Liver (tissue), 9 donors: Measurements from ENCODE around the gene PER1. TPM values are rescaled to one million over a fixed set of nuclear protein-coding genes. Genes with fewer than 3 reads are reported as not detected.
A peak's percentile ranks its signal among the peaks of the same experiment; 100 is the strongest.

ENCODE experiments used
- DNase-seq: peaks from one replicate; pipeline ENCODE4 v3.0.0-alpha.2; 2017; ENCODE audit warnings: low spot score
- H3K27ac ChIP-seq, 2 donors: one replicate each; pipeline ENCODE4 v1.7.0; 2013; ENCODE audit warnings: inconsistent platforms in 2 of 2, low read length in 2 of 2, control low read depth in 1 of 2, low read depth in 1 of 2, mild to moderate bottlenecking in 1 of 2
- H3K27me3 ChIP-seq, 4 donors: one replicate each; pipeline versions ENCODE4 v1.6.1 to v1.7.0; 2013; ENCODE audit warnings: low read length in 3 of 4, inconsistent platforms in 1 of 4, mild to moderate bottlenecking in 1 of 4, moderate library complexity in 1 of 4; ENCODE audit not compliant: control insufficient read depth in 4 of 4, insufficient read depth in 4 of 4
- H3K36me3 ChIP-seq, 4 donors: one replicate each; pipeline versions ENCODE4 v1.6.1 to v1.7.0; 2013; ENCODE audit warnings: low read length in 3 of 4, mild to moderate bottlenecking in 3 of 4, low read depth in 1 of 4, moderate library complexity in 1 of 4; ENCODE audit not compliant: control insufficient read depth in 4 of 4, insufficient read depth in 3 of 4
- H3K4me1 ChIP-seq, 4 donors: one replicate each; pipeline versions ENCODE4 v1.6.1 to v1.7.0; 2013; ENCODE audit warnings: low read length in 3 of 4, mild to moderate bottlenecking in 3 of 4, moderate library complexity in 1 of 4; ENCODE audit not compliant: control insufficient read depth in 4 of 4, insufficient read depth in 4 of 4
- H3K4me3 ChIP-seq, 3 donors: one replicate each; pipeline versions ENCODE4 v1.6.1 to v1.7.0; 2013; ENCODE audit warnings: low read length in 3 of 3, control low read depth in 1 of 3, low read depth in 1 of 3, mild to moderate bottlenecking in 1 of 3
- H3K9ac ChIP-seq, 2 donors: one replicate each; pipeline ENCODE4 v1.7.0; 2013; ENCODE audit warnings: low read length in 2 of 2, mild to moderate bottlenecking in 2 of 2, moderate library complexity in 2 of 2, control low read depth in 1 of 2, low read depth in 1 of 2
- H3K9me3 ChIP-seq, 4 donors: one replicate each; pipeline versions ENCODE4 v1.6.1 to v1.7.0; 2013; ENCODE audit warnings: low read length in 3 of 4; ENCODE audit not compliant: control insufficient read depth in 4 of 4
- EGR1 ChIP-seq, 2 donors: IDR thresholded peaks; 2 replicates each; pipeline ENCODE4 v1.6.1; 2016 to 2018; ENCODE audit warnings: antibody characterized with exemption in 2 of 2, low read depth in 2 of 2
- FOXA2 ChIP-seq: IDR thresholded peaks from 2 replicates; pipeline ENCODE4 v1.6.1; 2016; ENCODE audit warnings: antibody characterized with exemption
- GABPA ChIP-seq, 2 donors: IDR thresholded peaks in 1 of 2; conservative IDR thresholded peaks in 1 of 2; 2 replicates each; pipeline ENCODE4 v1.6.1; 2016; ENCODE audit warnings: antibody characterized with exemption in 2 of 2, mild to moderate bottlenecking in 1 of 2, moderate library complexity in 1 of 2
- HNF4A ChIP-seq, 2 donors: conservative IDR thresholded peaks; 2 replicates each; pipeline ENCODE4 v1.6.1; 2016; ENCODE audit warnings: antibody characterized with exemption in 2 of 2, mild to moderate bottlenecking in 2 of 2
- HNF4G ChIP-seq: IDR thresholded peaks from 2 replicates; pipeline ENCODE4 v1.6.1; 2016; ENCODE audit warnings: antibody characterized with exemption
- JUND ChIP-seq, 2 donors: IDR thresholded peaks; 2 replicates each; pipeline ENCODE4 v1.6.1; 2016; ENCODE audit warnings: antibody characterized with exemption in 2 of 2
- NR2F2 ChIP-seq: IDR thresholded peaks from 2 replicates; pipeline ENCODE4 v1.6.1; 2016; ENCODE audit warnings: antibody characterized with exemption
- RAD21 ChIP-seq, 2 donors: IDR thresholded peaks; 2 replicates each; pipeline ENCODE4 v1.6.1; 2016; ENCODE audit warnings: antibody characterized with exemption in 2 of 2, mild to moderate bottlenecking in 2 of 2
- RXRA ChIP-seq, 2 donors: IDR thresholded peaks; 2 replicates each; pipeline ENCODE4 v1.6.1; 2017 to 2018; ENCODE audit warnings: antibody characterized with exemption in 2 of 2, mild to moderate bottlenecking in 1 of 2
- SP1 ChIP-seq: IDR thresholded peaks from 2 replicates; pipeline ENCODE4 v1.6.1; 2018; ENCODE audit warnings: antibody characterized with exemption, mild to moderate bottlenecking
- TAF1 ChIP-seq: conservative IDR thresholded peaks from 2 replicates; pipeline ENCODE4 v1.6.1; 2016; ENCODE audit warnings: antibody characterized with exemption, mild to moderate bottlenecking
- YY1 ChIP-seq: IDR thresholded peaks from 2 replicates; pipeline ENCODE4 v1.6.1; 2016; ENCODE audit warnings: antibody characterized with exemption, mild to moderate bottlenecking
- WGBS: extraction: QIAGEN DNeasy Blood & Tissue Kit; methylation state at CpG from one replicate; pipeline ENCODE4 v1.1.7; 2013; 5-methylcytosine and 5-hydroxymethylcytosine counted together
- polyA plus RNA-seq, 2 donors: library from polyadenylated mRNA; stranded (reverse) in 1 of 2; unstranded in 1 of 2; fragments of 200-250 nt in 1 of 2; fragments of >200 nt in 1 of 2; fragmentation: Nextera tagmentation in 1 of 2; extraction: Ambion mirVana in 1 of 2; gene quantifications; one replicate each; pipeline versions ENCODE4 v1.2.1 to v1.2.3, GENCODE V29; 2013 to 2015
- total RNA-seq, 2 donors: library from RNA; depleted of rRNA; stranded (reverse); fragments of >200 nt; gene quantifications; one replicate each; pipeline ENCODE4 v1.2.3, GENCODE V29; 2014
- TF ChIP-seq, protein P1 (sequence below): fragments of 150-350 bp; IDR thresholded peaks from 2 replicates; pipeline ENCODE4 v1.5.1; 2017; ENCODE audit warnings: improper control_type of control experiment, low read depth, low read length; ENCODE audit not compliant: missing input control
- TF ChIP-seq, protein P2 (sequence below): IDR thresholded peaks from 2 replicates; pipeline ENCODE4 v1.6.1; 2016; ENCODE audit warnings: antibody characterized with exemption
- TF ChIP-seq, protein P3 (sequence below): IDR thresholded peaks from 2 replicates; pipeline ENCODE4 v1.6.1; 2016; ENCODE audit warnings: antibody characterized with exemption, mild to moderate bottlenecking
- TF ChIP-seq, protein P4 (sequence below): IDR thresholded peaks from 2 replicates; pipeline ENCODE4 v1.6.1; 2016; ENCODE audit warnings: antibody characterized with exemption
- donor health status: healthy.
- donor health status: healthy.
- donor health status: healthy.
- donor health status: healthy.
- donor health status: healthy.

The PER1 gene, protein sequence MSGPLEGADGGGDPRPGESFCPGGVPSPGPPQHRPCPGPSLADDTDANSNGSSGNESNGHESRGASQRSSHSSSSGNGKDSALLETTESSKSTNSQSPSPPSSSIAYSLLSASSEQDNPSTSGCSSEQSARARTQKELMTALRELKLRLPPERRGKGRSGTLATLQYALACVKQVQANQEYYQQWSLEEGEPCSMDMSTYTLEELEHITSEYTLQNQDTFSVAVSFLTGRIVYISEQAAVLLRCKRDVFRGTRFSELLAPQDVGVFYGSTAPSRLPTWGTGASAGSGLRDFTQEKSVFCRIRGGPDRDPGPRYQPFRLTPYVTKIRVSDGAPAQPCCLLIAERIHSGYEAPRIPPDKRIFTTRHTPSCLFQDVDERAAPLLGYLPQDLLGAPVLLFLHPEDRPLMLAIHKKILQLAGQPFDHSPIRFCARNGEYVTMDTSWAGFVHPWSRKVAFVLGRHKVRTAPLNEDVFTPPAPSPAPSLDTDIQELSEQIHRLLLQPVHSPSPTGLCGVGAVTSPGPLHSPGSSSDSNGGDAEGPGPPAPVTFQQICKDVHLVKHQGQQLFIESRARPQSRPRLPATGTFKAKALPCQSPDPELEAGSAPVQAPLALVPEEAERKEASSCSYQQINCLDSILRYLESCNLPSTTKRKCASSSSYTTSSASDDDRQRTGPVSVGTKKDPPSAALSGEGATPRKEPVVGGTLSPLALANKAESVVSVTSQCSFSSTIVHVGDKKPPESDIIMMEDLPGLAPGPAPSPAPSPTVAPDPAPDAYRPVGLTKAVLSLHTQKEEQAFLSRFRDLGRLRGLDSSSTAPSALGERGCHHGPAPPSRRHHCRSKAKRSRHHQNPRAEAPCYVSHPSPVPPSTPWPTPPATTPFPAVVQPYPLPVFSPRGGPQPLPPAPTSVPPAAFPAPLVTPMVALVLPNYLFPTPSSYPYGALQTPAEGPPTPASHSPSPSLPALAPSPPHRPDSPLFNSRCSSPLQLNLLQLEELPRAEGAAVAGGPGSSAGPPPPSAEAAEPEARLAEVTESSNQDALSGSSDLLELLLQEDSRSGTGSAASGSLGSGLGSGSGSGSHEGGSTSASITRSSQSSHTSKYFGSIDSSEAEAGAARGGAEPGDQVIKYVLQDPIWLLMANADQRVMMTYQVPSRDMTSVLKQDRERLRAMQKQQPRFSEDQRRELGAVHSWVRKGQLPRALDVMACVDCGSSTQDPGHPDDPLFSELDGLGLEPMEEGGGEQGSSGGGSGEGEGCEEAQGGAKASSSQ (N-terminal part only)
- total RNA-seq (10 to 100 TPM; 10.1 to 71.6 TPM), polyA plus RNA-seq (10 to 100 TPM; 24.9 to 34.6 TPM)

DNA sequence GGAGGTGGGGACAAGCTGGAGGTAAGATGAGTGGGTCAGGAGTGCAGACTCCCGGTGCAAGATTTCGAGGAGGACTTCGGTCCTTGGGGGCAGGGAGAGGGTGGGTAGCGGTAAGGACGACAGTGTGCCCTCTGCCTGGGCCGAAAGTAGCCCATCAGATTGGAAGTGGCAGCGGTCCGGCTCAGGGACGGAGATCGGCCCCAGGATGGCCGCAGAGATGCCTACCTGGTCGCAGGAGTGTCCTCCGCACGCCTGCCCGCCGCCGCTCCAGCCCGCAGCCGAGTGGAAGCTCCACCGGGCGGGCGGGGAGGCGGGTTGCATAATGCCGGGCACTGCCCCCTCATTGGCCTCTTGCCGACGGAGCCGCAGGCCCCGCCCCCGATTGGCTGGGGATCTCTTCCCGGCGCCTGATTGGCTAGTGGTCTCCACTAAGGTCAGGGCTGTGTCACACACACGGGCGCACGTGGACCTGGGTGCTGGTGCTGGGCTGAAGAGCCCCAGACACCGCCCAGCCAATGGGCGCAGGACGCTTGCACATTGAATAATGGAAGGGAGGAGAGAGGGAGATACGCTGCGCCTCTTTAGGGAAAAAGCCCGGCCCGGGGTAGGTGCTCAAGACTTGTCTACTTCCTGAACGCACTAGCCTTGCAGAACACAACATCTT lies at the start of gene PER1:
PER1 (minus strand) TSS at position 293 of the 664 bp plus-strand sequence. CDS start 1,698 bp downstream, outside the sequence.
- TF ChIP-seq RAD21 (IDR thresholded peaks at IDR 0.05) (peak in 1 of 2 donors; percentile 9), RXRA (IDR thresholded peaks at IDR 0.05) (peak; percentile 83 to 84), GABPA (IDR thresholded peaks at IDR 0.05 in 1 of 2, conservative IDR thresholded peaks at IDR 0.05 in 1 of 2) (peak in 1 of 2 donors; percentile 54), SP1 (peak; percentile 81), EGR1 (IDR thresholded peaks at IDR 0.05; ENCODE audit: low read depth in 2 of 2) (peak; percentile 64 to 80), JUND (IDR thresholded peaks at IDR 0.05) (peak in 1 of 2 donors; percentile 57), HNF4G (no peak), YY1 (peak; percentile 89), FOXA2 (peak; percentile 37), NR2F2 (peak; percentile 82), TAF1 (peak; percentile 85), HNF4A (conservative IDR thresholded peaks at IDR 0.05) (peak; percentile 51 to 59)
- TF ChIP-seq, protein P1, sequence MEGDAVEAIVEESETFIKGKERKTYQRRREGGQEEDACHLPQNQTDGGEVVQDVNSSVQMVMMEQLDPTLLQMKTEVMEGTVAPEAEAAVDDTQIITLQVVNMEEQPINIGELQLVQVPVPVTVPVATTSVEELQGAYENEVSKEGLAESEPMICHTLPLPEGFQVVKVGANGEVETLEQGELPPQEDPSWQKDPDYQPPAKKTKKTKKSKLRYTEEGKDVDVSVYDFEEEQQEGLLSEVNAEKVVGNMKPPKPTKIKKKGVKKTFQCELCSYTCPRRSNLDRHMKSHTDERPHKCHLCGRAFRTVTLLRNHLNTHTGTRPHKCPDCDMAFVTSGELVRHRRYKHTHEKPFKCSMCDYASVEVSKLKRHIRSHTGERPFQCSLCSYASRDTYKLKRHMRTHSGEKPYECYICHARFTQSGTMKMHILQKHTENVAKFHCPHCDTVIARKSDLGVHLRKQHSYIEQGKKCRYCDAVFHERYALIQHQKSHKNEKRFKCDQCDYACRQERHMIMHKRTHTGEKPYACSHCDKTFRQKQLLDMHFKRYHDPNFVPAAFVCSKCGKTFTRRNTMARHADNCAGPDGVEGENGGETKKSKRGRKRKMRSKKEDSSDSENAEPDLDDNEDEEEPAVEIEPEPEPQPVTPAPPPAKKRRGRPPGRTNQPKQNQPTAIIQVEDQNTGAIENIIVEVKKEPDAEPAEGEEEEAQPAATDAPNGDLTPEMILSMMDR: no peak
- TF ChIP-seq, protein P2, sequence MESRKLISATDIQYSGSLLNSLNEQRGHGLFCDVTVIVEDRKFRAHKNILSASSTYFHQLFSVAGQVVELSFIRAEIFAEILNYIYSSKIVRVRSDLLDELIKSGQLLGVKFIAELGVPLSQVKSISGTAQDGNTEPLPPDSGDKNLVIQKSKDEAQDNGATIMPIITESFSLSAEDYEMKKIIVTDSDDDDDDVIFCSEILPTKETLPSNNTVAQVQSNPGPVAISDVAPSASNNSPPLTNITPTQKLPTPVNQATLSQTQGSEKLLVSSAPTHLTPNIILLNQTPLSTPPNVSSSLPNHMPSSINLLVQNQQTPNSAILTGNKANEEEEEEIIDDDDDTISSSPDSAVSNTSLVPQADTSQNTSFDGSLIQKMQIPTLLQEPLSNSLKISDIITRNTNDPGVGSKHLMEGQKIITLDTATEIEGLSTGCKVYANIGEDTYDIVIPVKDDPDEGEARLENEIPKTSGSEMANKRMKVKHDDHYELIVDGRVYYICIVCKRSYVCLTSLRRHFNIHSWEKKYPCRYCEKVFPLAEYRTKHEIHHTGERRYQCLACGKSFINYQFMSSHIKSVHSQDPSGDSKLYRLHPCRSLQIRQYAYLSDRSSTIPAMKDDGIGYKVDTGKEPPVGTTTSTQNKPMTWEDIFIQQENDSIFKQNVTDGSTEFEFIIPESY: no peak
- TF ChIP-seq, protein P3, sequence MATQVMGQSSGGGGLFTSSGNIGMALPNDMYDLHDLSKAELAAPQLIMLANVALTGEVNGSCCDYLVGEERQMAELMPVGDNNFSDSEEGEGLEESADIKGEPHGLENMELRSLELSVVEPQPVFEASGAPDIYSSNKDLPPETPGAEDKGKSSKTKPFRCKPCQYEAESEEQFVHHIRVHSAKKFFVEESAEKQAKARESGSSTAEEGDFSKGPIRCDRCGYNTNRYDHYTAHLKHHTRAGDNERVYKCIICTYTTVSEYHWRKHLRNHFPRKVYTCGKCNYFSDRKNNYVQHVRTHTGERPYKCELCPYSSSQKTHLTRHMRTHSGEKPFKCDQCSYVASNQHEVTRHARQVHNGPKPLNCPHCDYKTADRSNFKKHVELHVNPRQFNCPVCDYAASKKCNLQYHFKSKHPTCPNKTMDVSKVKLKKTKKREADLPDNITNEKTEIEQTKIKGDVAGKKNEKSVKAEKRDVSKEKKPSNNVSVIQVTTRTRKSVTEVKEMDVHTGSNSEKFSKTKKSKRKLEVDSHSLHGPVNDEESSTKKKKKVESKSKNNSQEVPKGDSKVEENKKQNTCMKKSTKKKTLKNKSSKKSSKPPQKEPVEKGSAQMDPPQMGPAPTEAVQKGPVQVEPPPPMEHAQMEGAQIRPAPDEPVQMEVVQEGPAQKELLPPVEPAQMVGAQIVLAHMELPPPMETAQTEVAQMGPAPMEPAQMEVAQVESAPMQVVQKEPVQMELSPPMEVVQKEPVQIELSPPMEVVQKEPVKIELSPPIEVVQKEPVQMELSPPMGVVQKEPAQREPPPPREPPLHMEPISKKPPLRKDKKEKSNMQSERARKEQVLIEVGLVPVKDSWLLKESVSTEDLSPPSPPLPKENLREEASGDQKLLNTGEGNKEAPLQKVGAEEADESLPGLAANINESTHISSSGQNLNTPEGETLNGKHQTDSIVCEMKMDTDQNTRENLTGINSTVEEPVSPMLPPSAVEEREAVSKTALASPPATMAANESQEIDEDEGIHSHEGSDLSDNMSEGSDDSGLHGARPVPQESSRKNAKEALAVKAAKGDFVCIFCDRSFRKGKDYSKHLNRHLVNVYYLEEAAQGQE: peak; percentile 83
- TF ChIP-seq, protein P4, sequence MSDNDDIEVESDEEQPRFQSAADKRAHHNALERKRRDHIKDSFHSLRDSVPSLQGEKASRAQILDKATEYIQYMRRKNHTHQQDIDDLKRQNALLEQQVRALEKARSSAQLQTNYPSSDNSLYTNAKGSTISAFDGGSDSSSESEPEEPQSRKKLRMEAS: peak; percentile 81
- WGBS: 2% methylated on average over 42 of the region's 42 CpGs
- Histone ChIP-seq H3K9ac (peak within 1 kb of the TSS; percentile 86 to 99), H3K36me3 (peaks cover 20 to 33% (median 27%) of the 10 kb centered on the region in 4 donors), H3K27ac (peak within 1 kb of the TSS; percentile 97 to 99), H3K9me3 (no peaks in the 10 kb centered on the region), H3K4me3 (peak within 1 kb of the TSS; percentile 69 to 97 (median 79)), H3K27me3 (no peaks in the 10 kb centered on the region), H3K4me1 (peaks cover 15 to 50% (median 30%) of the 10 kb centered on the region in 4 donors)
- DNase-seq: peak; percentile 95
